ENCODE results near the gene DPYSL3.

DNA sequence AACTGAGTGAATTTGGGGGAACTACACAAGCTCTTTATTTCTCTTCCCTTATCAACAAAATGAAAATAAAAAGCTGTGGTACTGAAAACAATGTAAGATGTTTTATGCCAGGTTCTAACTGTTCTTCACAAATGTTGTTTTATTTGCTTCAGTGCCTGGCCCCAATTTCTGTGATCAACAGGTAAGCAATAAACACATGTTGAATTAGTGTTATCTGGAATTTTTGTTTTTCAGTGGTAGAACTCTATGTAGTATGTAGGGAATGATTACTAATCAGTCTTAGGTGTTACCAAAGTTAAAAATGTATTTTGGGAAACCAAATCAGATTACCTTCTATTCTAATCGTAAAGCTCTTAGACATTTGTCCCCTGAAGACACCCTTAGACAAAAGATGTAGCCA lies 7.5 kb upstream of the DPYSL3 start:
- TF ChIP-seq, protein P1, sequence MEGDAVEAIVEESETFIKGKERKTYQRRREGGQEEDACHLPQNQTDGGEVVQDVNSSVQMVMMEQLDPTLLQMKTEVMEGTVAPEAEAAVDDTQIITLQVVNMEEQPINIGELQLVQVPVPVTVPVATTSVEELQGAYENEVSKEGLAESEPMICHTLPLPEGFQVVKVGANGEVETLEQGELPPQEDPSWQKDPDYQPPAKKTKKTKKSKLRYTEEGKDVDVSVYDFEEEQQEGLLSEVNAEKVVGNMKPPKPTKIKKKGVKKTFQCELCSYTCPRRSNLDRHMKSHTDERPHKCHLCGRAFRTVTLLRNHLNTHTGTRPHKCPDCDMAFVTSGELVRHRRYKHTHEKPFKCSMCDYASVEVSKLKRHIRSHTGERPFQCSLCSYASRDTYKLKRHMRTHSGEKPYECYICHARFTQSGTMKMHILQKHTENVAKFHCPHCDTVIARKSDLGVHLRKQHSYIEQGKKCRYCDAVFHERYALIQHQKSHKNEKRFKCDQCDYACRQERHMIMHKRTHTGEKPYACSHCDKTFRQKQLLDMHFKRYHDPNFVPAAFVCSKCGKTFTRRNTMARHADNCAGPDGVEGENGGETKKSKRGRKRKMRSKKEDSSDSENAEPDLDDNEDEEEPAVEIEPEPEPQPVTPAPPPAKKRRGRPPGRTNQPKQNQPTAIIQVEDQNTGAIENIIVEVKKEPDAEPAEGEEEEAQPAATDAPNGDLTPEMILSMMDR (optimal IDR thresholded peaks at IDR 0.05 in 1 of 3, IDR thresholded peaks at IDR 0.05 in 1 of 3, conservative IDR thresholded peaks at IDR 0.05 in 1 of 3; ENCODE audit: extremely low read depth in 1 of 3, insufficient read depth in 2 of 3, low read length in 3 of 3), result no peak
- TF ChIP-seq EZH2 (IDR thresholded peaks at IDR 0.05; ENCODE audit: low read length), result no peak
